NCI-H2196 treated with DMSO at 0.1 percent for 48 hours (cell line): ENCODE data around the gene MFSD6L.

Source experiments
- DNase-seq: peaks from one replicate; lab custom pipeline; 2025; ENCODE audit not compliant: unreplicated experiment; lab: John Stamatoyannopoulos, UW

The MFSD6L gene

GRCh38 chr17:8798846-8799569, at the start of gene MFSD6L:
Gene MFSD6L, minus strand, starts transcription at chr17:8799365. Its CDS starts 245 bp downstream, at chr17:8799120.
- DNase-seq = no peak

- DNase-seq = no peak
Observed at GRCh38 chr17:8847891-8848290, 48.7 kb upstream of the MFSD6L start.

GRCh38 chr17:8846768-8847211, 47.6 kb upstream of the MFSD6L start:
- DNase-seq = no peak

- no peak for DNase-seq
Observed at GRCh38 chr17:8844229-8845218, 45.4 kb upstream of the MFSD6L start.

- no peak for DNase-seq
Observed at GRCh38 chr17:8843344-8843743, 44.2 kb upstream of the MFSD6L start.

- no peak for DNase-seq
Observed at GRCh38 chr17:8841844-8842243, 42.7 kb upstream of the MFSD6L start.

GRCh38 chr17:8839410-8839935, 40.3 kb upstream of the MFSD6L start:
- no peak for DNase-seq

- no peak for DNase-seq
Observed at GRCh38 chr17:8838551-8839095, 39.5 kb upstream of the MFSD6L start.

- no peak for DNase-seq
Observed at GRCh38 chr17:8837563-8838075, 38.5 kb upstream of the MFSD6L start.

GRCh38 chr17:8836821-8837562, 37.8 kb upstream of the MFSD6L start:
- no peak for DNase-seq

- DNase-seq = no peak
Observed at GRCh38 chr17:8835631-8836364, 36.6 kb upstream of the MFSD6L start.

GRCh38 chr17:8835106-8835505, 35.9 kb upstream of the MFSD6L start:
- no peak for DNase-seq

GRCh38 chr17:8832711-8833352, 33.7 kb upstream of the MFSD6L start:
- DNase-seq = no peak

- no peak for DNase-seq
Observed at GRCh38 chr17:8831234-8831849, 32.2 kb upstream of the MFSD6L start.

GRCh38 chr17:8830141-8830540, 31.0 kb upstream of the MFSD6L start:
- DNase-seq = no peak

- DNase-seq = no peak
Observed at GRCh38 chr17:8829036-8829941, 30.1 kb upstream of the MFSD6L start.

GRCh38 chr17:8828517-8828875, 29.3 kb upstream of the MFSD6L start:
- no peak for DNase-seq
